HG03469 (cell line): ENCODE results near the gene TEX14.
"Not testable (repeated sequence)": the region's sequence is repeated elsewhere in the genome, so short reads cannot be mapped to it uniquely, and the experiment has no call there.

ENCODE experiments used
- ATAC-seq: cut with Tn5 transposase; IDR thresholded peaks from one replicate; pipeline ENCODE4 v1.9.1; 2021; ENCODE audit warnings: mild to moderate bottlenecking, moderate library complexity, moderate number of reproducible peaks; ENCODE audit not compliant: unreplicated experiment

The TEX14 gene

DNA sequence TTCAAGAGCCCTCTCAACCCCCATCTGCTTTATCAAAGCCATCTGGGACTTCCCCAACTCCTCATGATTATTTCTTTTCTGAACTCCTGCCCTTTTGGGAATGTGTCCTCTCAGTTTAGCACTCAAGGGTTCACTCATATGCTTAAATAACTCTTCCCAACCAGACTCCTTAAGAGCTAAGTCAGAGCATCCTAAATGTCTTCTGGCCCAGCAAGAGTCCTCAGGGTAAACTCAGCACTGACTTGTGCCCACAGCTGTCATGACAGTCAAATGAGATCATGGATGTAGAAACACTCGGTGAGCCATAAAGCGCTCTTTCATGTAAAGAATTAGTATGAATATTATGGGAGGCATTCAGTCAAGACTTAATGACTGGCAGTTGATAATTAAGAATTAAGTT, 85.9 kb downstream of the TEX14 start:
- ATAC-seq, result no peak

DNA sequence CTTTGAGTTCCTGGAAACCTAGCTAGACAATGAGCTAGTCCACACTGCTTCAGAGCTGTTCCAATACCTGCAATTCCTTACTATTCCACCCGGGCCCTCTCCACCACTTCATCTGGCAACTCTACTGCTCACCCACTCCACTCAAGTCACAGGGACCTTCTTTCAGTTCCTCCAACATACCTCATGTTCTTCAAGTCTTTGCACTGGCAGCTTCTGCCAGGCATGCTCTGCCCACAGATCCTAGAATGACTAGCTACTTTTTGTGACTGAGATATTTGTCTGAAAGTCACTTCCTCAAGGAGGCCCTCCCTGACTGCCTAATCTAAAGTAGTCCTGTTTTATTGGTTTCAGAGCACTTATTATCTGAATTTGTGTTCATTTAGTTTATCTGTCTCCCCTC, 86.4 kb downstream of the TEX14 start:
- no peak for ATAC-seq

DNA sequence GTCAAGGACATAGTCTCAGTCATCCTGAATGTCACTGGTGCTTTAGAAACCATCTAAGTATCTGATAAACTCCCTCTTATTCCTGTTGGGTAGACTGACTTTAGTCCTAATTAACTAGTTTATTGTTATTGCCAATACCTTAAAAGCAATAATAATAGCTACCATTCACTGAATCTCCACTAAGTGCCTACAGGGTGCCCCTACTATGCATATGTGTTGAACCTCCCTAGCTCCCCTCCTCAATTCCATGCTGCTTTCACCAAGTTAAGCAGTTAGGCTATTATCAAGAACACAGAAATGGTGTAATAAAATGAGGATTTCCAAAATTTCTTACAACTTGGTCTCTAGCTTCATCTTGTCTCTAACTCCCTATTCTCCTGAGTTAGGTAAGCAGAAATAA, 89.9 kb downstream of the TEX14 start:
- ATAC-seq, result no peak

DNA sequence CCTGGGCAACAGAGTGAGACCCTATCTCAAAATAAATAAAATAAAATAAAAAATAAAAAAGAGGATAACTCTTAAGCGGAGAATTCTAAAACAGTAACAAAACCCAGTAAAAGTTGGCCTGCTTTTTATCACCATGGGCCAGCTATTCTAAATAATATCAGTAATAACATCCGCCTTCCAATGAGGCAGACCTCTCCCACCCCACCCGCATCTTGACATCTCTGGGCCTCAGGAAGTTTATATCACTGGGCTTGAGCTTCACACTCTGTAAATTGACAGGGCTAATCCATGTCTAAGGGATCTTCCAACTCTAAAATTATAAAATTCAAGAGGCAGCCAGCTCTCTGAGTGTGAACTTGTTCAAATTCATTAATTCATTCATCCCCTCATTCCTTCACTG, 94.5 kb downstream of the TEX14 start:
- ATAC-seq, result no peak

DNA sequence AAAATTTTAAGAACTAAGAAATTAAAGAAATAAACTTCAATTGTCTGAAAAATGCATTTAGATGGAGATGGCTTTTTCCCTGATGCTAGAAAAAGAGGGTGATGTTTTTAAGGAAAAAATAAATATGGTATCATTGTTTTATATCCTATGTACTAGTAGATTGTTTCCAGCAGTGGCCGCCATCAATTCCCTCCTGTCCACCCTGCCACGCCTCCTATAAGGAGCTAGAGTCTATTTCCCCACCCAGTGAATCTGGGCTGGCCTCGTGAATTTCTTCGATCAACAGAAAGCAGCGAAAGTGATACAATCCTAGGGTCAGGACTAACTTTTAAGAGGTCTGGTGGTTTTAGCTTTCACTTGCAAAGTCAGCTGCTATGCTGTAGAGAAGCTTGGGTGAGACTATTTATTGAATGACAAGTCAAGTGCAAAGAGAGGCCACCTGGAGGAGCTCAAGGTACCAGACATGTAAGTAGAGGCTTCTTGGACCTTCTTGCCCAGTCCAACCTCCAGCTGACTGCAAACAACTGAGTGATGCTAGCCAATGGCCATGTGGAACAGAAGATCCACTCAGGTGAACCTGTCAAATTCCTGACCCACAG, 96.6 kb downstream of the TEX14 start:
- no peak for ATAC-seq

DNA sequence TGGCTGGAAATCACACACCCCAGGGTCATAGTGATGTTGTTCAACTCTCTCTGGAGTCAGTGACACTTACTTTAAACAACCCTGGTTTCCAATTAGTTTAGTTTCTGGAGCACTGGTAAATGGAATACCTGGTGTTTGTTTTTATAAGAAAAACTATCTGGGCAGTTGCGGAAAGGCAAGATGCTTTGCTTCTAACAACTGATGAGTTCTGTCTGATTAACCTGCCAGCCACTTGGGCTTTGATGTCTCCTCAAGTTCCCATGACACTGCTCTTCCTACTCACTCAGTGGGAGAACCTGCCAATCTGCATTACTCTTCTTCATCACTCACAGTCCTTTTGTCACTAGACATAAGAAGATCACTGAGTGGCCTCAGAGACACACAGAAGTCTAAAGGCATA, 98.7 kb downstream of the TEX14 start:
- ATAC-seq, result no peak

DNA sequence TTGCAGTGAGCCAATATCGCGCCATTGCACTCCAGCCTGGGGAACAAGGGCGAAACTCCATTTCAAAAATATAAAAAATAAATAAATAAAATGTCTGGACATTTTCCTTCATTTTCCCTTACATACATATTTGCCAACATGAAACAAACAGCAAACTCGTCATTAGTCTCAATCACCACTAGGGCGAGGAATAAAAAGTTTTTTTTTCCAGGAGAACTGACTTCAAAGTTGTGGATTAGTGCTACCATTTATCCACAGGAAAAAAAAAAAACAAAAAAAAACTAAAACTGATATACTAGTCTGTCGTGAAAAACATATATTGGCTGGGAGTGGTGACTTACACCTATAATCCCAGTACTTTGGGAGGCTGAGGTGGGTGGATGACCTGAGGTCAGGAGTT, 100.4 kb downstream of the TEX14 start:
- ATAC-seq, result no peak

DNA sequence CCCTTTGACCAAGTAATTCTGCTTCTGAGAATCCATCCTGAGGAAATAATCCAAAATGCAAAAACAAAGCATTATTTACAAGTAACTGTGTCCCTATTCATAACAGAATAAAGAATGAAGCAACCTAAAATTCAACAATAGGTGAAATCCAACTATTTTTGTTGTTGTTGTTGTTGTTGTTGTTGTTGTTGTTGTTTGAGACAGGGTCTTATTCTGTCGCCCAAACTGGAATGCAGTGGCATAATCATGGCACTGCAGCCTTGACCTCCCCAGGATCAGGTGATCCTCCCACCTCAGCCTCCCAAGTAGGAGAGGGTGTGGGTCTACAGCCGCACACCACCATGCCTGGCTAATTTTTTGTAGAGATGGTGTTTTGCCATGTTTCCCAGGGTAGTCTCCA, 101.5 kb downstream of the TEX14 start:
- ATAC-seq, result no peak

DNA sequence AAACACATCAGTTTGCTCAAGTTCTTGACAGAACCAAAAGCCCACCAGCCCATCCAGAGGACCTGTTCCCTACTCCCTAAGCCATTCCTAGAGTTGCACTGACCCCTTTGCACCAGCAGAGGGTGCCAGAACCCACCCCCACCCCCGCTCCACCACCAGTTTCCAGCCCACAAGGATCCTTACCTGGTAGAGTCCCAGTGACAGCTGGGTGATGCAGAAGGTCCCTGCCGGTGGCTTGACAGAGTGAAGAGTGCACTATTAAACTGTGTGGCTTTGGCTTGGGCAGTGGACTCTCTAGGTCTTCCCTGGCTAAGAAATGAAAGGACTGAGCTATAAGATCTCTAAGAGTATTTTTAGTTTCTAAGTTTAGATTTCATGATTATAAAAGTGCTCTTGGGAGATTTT, 104.1 kb downstream of the TEX14 start:
- ATAC-seq, result no peak

DNA sequence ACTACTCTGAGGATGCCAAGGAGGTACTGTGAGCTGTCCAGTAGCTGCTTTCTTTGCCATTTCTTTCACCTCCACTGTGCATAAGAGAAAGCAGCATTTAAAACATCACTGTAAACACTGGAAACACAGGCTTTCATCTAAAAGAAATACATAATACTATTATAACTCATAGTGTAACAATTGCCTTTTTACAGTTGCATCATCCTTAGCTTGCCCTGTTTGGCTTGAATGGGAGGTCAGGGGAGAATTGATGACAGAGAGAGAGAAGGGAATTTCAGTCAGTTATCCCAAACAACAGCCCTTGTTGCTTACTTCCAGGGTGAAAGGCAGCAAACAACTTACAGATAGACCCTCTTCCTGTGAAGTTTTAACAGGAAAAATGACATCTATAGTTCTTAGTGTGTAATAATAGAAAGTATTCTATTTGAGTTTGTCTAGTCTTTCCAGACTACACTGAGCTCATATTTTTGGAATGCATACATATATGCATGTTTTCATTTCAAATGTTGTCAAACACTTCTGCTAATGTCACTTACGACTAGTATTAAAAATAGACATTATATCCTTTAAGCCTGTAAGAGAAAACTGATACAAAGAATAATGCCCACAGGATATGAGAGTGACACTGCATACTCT, 105.7 kb downstream of the TEX14 start:
- ATAC-seq, result no peak

DNA sequence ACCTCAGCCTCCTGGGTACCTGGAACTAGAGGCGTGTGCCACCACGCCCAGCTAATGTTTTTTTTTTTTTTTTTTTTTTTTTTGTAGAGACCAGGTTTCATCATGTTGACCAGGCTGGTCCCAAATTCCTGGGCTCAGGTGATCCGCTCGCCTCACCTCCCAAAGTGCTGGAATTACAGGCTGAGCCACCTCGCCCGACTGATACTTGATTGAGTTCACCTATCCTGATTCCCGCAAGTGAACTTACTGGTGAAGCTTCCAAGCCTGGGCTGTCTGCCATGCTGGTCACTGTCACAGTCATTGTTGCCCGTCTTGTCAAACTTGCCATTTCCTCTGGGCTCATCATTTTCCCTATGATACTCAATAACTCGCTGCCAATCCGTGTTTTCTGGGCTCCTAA, 106.3 kb downstream of the TEX14 start:
- no peak for ATAC-seq

DNA sequence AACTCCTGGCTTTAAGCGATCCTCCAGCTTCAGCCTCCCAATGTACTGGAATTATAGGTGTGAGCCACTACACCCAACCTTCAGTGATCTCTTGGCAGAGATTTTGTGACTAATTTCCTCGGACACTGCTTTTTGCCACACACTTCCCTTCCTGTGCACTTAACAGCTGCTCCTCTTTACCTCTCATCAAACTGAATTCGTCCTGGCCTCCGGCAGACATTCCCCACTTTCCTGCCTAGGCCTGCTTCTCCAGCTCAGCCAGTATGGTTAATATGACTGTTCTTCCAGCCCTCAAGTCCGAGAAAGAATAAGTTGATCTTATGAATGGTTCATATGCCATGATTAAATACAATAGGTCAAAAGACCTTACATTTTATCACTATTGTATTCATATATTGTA, 108.4 kb downstream of the TEX14 start:
- no peak for ATAC-seq

DNA sequence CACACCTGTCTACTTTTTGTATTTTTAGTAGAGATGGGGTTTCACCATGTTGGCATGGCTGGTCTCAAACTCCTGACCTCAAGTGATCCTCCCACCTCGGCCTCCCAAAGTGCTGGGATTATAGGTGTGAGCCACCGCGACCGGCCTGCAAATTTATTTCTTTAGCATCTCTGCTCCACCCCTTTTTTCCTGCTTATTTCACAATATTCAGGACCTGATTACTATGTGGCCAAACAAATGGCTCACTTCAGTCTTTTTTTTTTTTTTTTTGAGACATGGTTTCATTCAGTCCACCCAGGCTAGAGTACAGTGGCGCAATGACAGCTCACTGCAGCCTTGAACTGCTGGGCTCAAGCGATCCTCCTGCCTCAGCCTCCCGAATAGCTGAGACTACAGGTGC, 109.1 kb downstream of the TEX14 start:
- not testable (repeated sequence) for ATAC-seq

DNA sequence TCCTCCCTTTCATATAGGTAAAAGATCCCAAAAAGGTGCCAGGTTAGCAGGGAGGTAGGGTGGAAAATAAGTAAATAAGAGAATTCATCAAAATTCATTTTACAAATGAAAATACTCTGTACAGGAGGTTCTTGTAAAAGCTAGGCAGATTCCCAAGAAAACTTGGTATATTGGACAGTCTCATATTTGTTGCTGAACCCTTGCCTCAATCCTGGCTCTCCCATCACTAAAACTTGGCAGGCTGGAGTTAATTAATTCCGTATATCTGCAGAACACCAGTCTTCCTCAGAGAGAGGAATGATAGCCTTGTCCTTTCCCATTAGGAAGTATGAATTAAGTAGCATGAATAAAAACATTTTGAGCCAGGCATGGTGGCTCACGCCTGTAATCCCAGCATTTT, 111.2 kb downstream of the TEX14 start:
- ATAC-seq, result no peak

DNA sequence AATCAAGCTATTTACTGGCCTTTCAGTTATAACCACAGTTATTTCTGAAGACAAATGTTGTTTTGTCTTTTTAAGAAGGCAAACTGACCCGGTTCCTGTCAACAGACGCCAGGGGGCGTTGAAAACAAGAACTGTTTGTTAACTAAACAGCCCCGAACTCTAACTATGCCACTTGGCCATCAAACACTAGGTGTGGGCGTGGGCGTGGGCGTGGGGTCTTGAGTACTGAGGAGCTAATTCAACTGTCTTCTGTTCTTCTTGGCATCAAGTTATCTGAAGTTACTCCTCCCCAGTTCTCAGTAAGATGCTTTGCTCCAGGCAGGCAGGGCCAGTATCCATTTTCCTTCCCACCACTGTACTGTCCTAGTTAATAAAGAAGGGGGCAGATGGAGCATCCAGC, 114.1 kb downstream of the TEX14 start:
- ATAC-seq, result no peak

DNA sequence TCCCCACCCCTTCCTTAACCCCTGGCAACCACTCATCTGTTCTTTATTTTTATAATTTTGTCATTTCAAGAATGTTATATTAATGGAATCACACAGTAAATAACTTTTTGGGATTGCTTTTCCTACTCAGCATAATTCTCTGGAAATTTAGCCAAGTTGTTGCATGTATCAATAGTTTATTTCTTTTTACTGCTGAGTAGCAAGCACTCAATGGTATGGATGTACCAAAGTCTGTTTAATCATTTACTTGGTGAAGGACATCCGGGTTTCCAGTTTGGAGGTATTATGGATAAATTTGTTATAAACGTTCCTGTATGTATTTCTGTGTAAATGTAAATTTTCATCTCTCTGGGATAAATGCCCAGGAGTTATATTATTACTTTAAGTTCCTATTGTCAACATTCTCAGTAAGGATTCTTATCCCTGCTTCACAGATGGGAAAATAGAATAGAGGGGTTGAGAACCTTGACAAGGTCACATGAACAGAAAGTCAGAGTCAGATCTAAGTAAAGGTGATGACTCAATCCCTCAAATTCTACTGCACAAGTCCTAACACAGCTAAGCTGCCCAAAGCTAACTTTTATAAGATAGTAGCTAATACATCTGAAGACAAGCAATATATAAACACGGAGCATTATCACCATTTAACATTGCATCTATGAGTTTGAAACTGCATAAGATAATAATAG, 115.0 kb downstream of the TEX14 start:
- no peak for ATAC-seq

DNA sequence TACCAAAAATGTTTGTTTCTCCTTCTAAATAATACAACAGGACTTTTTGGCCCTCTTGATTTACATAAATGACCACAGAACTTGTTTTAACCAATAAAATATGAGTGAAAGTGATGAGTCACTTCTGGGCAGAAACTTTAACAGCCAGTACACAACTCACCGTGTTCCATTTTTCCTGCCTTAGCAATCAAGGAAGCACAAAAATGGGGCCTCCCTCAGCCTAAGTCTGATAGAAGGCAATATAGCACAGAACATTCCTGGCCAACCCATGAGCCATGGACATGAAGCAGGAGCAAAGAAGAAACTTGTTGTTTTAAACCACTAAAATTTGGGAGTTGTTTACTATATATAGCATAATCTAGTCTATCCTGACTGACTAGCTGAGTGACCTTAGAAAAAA, 116.3 kb downstream of the TEX14 start:
- no peak for ATAC-seq

DNA sequence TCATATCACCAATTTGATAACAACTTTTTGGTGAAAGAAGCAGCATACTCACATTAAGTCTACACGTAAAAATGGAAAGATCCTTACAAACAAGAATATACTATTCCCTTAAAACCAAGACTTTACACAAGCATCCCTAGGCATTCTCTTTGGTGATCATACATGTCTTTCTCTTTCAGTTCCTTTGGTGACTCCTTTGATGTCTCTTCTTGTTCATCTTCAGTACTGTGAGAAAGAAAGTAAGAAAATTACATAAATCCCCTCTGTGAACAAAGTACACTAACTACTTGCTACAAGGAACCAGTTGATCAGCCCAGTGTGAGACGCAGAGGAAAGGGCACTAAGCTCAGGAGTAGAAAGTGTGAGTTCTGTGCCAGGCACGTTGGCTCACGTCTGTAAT, 117.8 kb downstream of the TEX14 start:
- ATAC-seq, result no peak

DNA sequence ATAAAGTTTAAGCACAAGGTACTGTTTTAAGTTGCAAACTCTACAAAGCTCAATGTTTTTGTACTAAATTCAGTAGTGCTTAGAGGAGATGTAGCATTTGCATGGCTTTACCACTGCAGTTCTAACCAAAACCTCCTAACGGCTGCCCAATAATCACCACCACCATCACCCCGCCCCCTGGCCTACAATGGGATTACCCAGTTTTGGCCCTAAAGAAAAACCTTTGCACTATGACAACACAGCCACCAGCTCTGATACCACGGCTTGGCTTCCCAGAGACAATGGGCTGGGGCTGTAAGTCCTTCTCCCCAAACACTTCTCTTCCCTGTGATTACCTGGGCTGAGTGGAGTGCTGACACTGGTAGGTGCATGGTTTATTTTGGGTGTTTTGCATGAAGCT, 119.0 kb downstream of the TEX14 start:
- ATAC-seq, result no peak

DNA sequence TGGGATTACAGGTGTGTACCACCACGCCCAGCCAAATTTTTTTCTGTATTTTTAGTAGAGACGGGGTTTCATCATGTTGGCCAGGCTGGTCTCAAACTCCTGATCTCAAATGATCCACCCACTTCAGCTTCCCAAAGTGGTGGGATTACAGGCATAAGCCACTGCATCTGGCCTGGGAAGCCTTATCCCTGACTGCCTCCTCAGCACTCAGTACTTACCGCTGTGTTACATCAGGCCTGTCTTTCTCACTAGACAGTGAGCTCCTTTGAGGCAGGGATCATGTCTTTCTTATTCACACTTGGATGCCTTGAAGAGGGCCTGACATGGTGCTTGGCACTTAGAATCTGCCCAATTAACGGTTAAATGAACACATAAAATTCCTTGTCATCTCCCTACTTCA, 121.1 kb downstream of the TEX14 start:
- no peak for ATAC-seq

DNA sequence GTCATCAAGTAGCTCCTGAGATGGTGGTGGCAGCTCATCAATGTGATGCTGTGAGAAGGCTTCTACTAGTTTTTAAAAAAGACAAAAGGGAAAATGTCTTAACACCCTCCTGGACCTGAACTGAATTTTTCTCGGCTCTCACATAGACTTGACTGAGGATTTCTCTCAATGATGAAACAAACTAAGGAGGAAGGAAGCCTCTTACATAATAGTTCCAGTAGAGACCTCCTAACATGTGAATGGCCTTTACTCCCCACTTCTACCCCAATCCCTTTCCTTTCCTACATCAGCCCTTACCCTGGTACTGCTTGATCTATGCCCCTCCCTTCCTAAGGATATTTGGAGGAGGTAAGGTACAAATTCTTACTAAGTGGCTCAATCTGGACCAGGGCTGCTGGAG, 122.6 kb downstream of the TEX14 start:
- no peak for ATAC-seq

DNA sequence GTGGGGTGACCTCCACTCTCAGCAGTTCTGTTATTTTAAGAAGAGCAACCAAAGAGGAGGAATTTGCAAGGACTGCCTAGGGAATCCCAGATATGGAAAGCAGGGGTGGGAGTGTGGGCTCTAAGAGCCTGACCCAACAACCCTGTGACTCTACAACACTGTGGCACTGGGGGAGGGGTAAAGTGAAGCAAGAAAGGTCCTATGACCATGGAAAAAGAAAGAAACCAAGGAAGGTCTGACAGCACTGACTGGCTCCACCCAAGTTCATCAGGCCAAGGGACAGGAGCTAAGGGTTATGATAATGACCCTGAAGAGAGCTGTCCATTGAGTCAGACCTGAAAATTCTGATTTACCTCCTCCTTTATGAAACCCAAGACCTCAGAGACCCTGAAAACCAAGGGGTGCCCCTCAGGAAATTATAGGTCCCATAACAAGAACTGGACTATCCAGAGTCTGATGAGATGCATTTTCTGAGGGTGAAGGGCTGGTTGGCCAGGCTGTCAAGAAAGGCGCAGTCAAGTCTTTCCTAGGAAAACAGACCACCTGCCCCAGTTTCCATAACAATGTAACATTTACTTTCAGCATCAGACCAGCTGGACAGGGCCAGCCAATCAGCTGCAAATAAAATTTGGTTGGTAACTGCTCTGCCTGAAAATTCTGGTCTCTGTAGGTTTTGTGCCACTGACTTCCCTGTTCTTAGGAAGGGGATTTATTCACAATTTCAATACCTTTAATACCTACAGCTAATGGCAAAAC, 123.6 kb downstream of the TEX14 start:
- ATAC-seq, result no peak
